Measurements from ENCODE around the gene FBXL22. TPM values are rescaled to one million over a fixed set of nuclear protein-coding genes. Genes with fewer than 3 reads are reported as not detected.

Gene FBXL22
- total RNA-seq, 1 experiment from 2014 or later: 0.49 TPM

- intact Hi-C loops (cut with micrococcal nuclease): no loop called here
- no TSS peak for BruUV-seq (replicated peaks)
- Histone ChIP-seq H3K27ac (ENCODE audit: low read depth, low read length) (no peak overlapping the region), H2AFZ (ENCODE audit: low read depth, low read length, poor library complexity, severe bottlenecking) (no peak overlapping the region), H3K4me3 (replicated peaks in 1 of 2; ENCODE audit: low read depth in 1 of 2, low read length in 2 of 2) (no peak overlapping the region), H3K36me3 (ENCODE audit: control insufficient read depth in 1 of 2, insufficient read depth in 2 of 2, low read length in 2 of 2) (no peaks in the 10 kb centered on the region), H3K9me3 (ENCODE audit: control insufficient read depth in 1 of 2, insufficient read depth in 1 of 2, low read depth in 1 of 2, low read length in 2 of 2) (no peaks in the 10 kb centered on the region), H3K4me2 (ENCODE audit: low read length) (no peak overlapping the region), H3K9ac (ENCODE audit: low read length) (no peak overlapping the region), H3K27me3 (ENCODE audit: insufficient read depth, low read length) (no peaks in the 10 kb centered on the region), H3K9me2 (ENCODE audit: insufficient read depth) (no peaks in the 10 kb centered on the region), H3K79me2 (ENCODE audit: insufficient read depth, low read length) (no peaks in the 10 kb centered on the region), H3K4me1 (ENCODE audit: control insufficient read depth in 1 of 2, insufficient read depth in 2 of 2, low read length in 2 of 2) (peaks cover 3 to 12% of the 10 kb centered on the region in 2 experiments; a peak in 3 of 4 replicates), H4K20me1 (ENCODE audit: insufficient read depth) (no peaks in the 10 kb centered on the region)
- ATAC-seq (no peak), DNase-seq (ENCODE audit: low read depth, low spot score) (no peak)
- CTCF ChIA-PET: no interaction called here
- POLR2A ChIA-PET: no interaction called here
- no peak for TF ChIP-seq CBX3 (IDR thresholded peaks at IDR 0.05; ENCODE audit: low read depth)
- no peak for TF ChIP-seq ZFX (IDR thresholded peaks at IDR 0.05)
- no peak for TF ChIP-seq REST (IDR thresholded peaks at IDR 0.05; ENCODE audit: low read depth)
- no peak for TF ChIP-seq EZH2phosphoT487 (IDR thresholded peaks at IDR 0.05; ENCODE audit: borderline replicate concordance)
- no peak for TF ChIP-seq YY1 (IDR thresholded peaks at IDR 0.05; ENCODE audit: extremely low read depth, insufficient replicate concordance, low read depth, low read length)
- no peak for TF ChIP-seq EGR1 (IDR thresholded peaks at IDR 0.05; ENCODE audit: low read depth)
- RAD21 ChIA-PET (ENCODE audit: low non-redundant PET in 1 of 2, low total read pairs in 2 of 2, uncharacterized antibody in 2 of 2, unreplicated experiment in 2 of 2): no interaction called here
Observed at GRCh38 chr15:63606308-63606707, 9.1 kb downstream of the FBXL22 start.

- no peak overlapping the region for H3K4me3 ChIP-seq (replicated peaks in 1 of 2; ENCODE audit: low read depth in 1 of 2, low read length in 2 of 2)
- no peak overlapping the region for H2AFZ ChIP-seq (ENCODE audit: low read depth, low read length, poor library complexity, severe bottlenecking)
- H3K9me2 ChIP-seq (ENCODE audit: insufficient read depth): no peaks in the 10 kb centered on the region
- H3K36me3 ChIP-seq (ENCODE audit: control insufficient read depth in 1 of 2, insufficient read depth in 2 of 2, low read length in 2 of 2): no peaks in the 10 kb centered on the region
- POLR2A ChIA-PET: no interaction called here
- ATAC-seq: no peak
- no peak overlapping the region for H3K27ac ChIP-seq (ENCODE audit: low read depth, low read length)
- H3K4me1 ChIP-seq (ENCODE audit: control insufficient read depth in 1 of 2, insufficient read depth in 2 of 2, low read length in 2 of 2): peaks cover 0 to 4% of the 10 kb centered on the region in 2 experiments; a peak in 1 of 4 replicates
- no peaks in the 10 kb centered on the region for H3K9me3 ChIP-seq (ENCODE audit: control insufficient read depth in 1 of 2, insufficient read depth in 1 of 2, low read depth in 1 of 2, low read length in 2 of 2)
- H3K9ac ChIP-seq (ENCODE audit: low read length): no peak overlapping the region
- no peak overlapping the region for H3K4me2 ChIP-seq (ENCODE audit: low read length)
- no peaks in the 10 kb centered on the region for H4K20me1 ChIP-seq (ENCODE audit: insufficient read depth)
- H3K27me3 ChIP-seq (ENCODE audit: insufficient read depth, low read length): no peaks in the 10 kb centered on the region
- no peak for DNase-seq (ENCODE audit: low read depth, low spot score)
- no peaks in the 10 kb centered on the region for H3K79me2 ChIP-seq (ENCODE audit: insufficient read depth, low read length)
- RAD21 ChIA-PET (ENCODE audit: low non-redundant PET in 1 of 2, low total read pairs in 2 of 2, uncharacterized antibody in 2 of 2, unreplicated experiment in 2 of 2): interaction anchor here in 1 of 2 experiments (1.2 kb wide), 1 partner anchor 460 kb away, joined by 3 read pairs; no protein-coding TSS in a partner anchor
- CTCF ChIA-PET: interaction anchor here (1.1 to 3.2 kb wide), 3 partner anchors 22 to 458 kb away, joined by 3 to 49 read pairs (median 17); partner anchors contain the start of gene DAPK2
- no TSS peak for BruUV-seq (replicated peaks)
- intact Hi-C loops (cut with micrococcal nuclease): no loop called here
- TF ChIP-seq REST (IDR thresholded peaks at IDR 0.05; ENCODE audit: low read depth) (no peak), ZBTB33 (IDR thresholded peaks at IDR 0.05; ENCODE audit: extremely low read depth, insufficient replicate concordance, low read length) (no peak), YY1 (IDR thresholded peaks at IDR 0.05; ENCODE audit: extremely low read depth, insufficient replicate concordance, low read depth, low read length) (no peak), EZH2phosphoT487 (IDR thresholded peaks at IDR 0.05; ENCODE audit: borderline replicate concordance) (no peak), CBX3 (IDR thresholded peaks at IDR 0.05; ENCODE audit: low read depth) (no peak), ZNF274 (IDR thresholded peaks at IDR 0.05; ENCODE audit: low read depth, low read length) (no peak), POLR2AphosphoS5 (IDR thresholded peaks at IDR 0.05; ENCODE audit: low read depth, low read length) (no peak)
Observed at GRCh38 chr15:63608989-63609388, 11.8 kb downstream of the FBXL22 start.

All from HCT116 (cell line).